Memory B cell (primary cell): ENCODE data around the gene C5AR2.
"Not testable (repeated sequence)": the region's sequence is repeated elsewhere in the genome, so short reads cannot be mapped to it uniquely, and the experiment has no call there.

Source experiments
- ATAC-seq: fragments of 150-1000 bp; cut with Tn5 transposase; 2 replicates; pipeline ENCODE4 v1.10.0; 2021; ENCODE audit warnings: low read depth, mild to moderate bottlenecking, moderate library complexity
- DNase-seq, 2 donors: peaks; one replicate each; pipeline ENCODE4 v3.0.0; 2022; ENCODE audit warnings: low spot score in 2 of 2
- H3K27ac Mint-ChIP-seq: one replicate; pipeline ENCODE4 v1.8.0; 2022; ENCODE audit warnings: mild to moderate bottlenecking, moderate library complexity, mixed read lengths
- H3K27me3 Mint-ChIP-seq: one replicate; pipeline ENCODE4 v1.8.0; 2022; ENCODE audit warnings: mixed read lengths
- H3K36me3 Mint-ChIP-seq: one replicate; pipeline ENCODE4 v1.8.0; 2022; ENCODE audit warnings: mild to moderate bottlenecking, mixed read lengths
- H3K4me1 Mint-ChIP-seq: one replicate; pipeline ENCODE4 v1.8.0; 2022; ENCODE audit warnings: mixed read lengths
- H3K4me3 Mint-ChIP-seq: one replicate; pipeline ENCODE4 v1.8.0; 2022; ENCODE audit warnings: mild to moderate bottlenecking, moderate library complexity, mixed read lengths
- H3K9me3 Mint-ChIP-seq: one replicate; pipeline ENCODE4 v1.8.0; 2022; ENCODE audit warnings: mixed read lengths

The C5AR2 gene

DNA sequence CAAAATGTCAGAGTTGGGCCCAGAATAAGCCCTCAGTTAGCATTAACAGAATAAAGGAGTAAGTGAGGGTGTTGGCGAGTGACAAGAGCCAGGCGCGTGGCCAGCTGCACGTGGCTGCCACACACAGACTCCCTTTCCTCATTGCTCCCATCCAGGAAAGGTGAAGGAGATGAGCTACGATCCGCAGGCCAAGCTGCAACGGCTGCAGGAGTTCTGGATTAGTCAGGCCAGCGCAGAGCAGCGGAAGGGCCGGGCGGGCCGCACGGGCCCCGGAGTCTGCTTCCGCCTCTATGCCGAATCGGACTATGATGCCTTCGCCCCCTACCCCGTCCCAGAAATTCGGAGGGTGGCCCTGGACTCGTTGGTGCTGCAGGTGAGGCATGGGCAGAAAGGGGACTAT lies 30.3 kb downstream of the C5AR2 start:
- no peaks in the 10 kb centered on the region for H3K4me1 Mint-ChIP-seq
- no peaks in the 10 kb centered on the region for H3K9me3 Mint-ChIP-seq
- DNase-seq (no peak), ATAC-seq (no peak)
- no peak overlapping the region for H3K4me3 Mint-ChIP-seq
- no peak overlapping the region for H3K27ac Mint-ChIP-seq
- no peaks in the 10 kb centered on the region for H3K27me3 Mint-ChIP-seq
- H3K36me3 Mint-ChIP-seq: peaks cover 39% of the 10 kb centered on the region

DNA sequence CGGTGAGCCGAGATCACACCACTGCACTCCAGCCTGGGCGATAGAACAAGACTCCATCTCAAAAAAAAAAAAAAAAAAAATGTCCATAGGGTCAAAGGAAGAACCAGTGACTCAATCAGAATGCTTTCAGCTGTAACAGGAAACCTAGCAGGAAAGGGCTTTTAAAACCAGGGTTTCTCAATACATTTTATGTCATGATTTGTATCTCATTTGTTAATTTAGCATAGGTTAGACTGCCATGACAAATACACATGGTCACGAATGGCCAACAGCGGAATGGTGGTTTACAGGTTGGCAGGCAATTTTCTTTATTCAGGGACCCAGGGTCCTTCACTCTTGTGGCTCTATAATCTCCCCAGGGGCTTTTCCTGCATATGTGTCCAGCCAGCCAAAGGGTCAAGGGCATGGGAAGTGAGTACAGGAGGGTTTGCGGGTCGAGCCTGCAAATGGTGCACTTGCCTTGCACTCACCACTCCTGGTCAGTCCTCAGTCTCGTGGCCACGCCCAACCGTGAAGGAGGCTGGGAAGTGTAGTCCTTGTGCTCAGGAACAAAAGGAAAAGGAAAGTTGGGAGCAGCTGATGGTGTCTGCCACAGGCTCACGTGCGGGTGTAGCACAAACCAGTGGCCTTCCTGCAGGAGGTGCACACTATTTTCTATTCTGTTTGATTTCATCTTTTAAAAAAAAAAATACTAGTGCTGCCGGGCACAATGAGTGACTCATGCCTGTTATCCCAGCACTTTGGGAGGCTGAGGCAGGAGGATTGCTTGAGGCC lies 32.0 kb downstream of the C5AR2 start:
- no peak for ATAC-seq
- H3K4me3 Mint-ChIP-seq: no peak overlapping the region
- H3K27me3 Mint-ChIP-seq: no peaks in the 10 kb centered on the region
- H3K36me3 Mint-ChIP-seq: peaks cover 34% of the 10 kb centered on the region
- H3K9me3 Mint-ChIP-seq: no peaks in the 10 kb centered on the region
- H3K27ac Mint-ChIP-seq: no peak overlapping the region
- DNase-seq: no peak
- no peaks in the 10 kb centered on the region for H3K4me1 Mint-ChIP-seq

DNA sequence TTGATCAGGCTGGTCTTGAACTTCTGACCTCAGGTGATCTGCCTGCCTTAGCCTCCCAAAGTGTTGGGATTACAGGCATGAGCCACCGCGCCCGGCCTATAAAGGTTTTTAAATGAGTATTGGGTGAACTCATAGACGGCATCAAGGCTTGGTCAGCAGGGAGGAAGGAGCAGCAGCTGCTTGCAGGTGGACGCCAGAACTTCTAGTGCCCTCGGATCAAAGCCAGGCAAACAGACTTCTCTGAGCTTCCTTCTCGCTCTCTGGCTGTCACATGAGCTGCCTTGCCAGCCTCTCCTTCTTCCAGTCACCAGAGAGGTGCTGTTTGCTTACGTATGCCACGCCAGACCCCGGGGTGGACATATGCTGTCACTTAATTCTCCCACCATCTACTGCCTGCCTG lies 33.5 kb downstream of the C5AR2 start:
- ATAC-seq, H3K27me3 Mint-ChIP-seq, H3K27ac Mint-ChIP-seq, DNase-seq, H3K4me3 Mint-ChIP-seq, H3K4me1 Mint-ChIP-seq, H3K9me3 Mint-ChIP-seq: not testable (repeated sequence)
- H3K36me3 Mint-ChIP-seq: peaks cover 38% of the 10 kb centered on the region

DNA sequence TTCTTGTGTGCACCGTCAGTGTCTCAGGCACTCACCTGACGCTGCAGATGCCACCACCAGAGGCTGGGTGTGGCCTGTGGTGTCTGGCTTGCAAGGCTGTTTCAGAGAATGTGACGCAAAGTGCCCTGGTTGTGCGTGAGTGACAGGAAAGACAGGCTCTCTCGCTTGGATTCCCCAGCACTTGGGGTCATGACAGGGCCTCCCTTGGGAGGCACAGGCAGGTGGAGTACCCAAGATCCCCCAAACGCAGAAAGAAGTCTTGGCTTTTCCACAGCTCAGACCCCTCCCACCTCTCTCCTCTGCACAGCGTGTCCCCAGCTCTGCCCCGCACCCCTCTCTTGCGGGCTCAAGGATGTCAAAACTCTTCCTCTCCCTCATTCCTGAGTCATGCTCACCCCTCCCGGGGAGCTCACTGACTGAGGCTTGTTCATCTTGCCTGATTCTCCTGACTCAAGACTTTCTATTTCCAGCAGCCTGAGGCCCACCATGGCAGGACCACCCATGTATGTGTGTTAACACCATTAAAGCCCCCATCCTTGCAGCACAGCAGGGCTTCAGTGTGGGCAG lies 38.2 kb downstream of the C5AR2 start:
- ATAC-seq: no peak
- H3K36me3 Mint-ChIP-seq: peaks cover 26% of the 10 kb centered on the region
- H3K9me3 Mint-ChIP-seq: no peaks in the 10 kb centered on the region
- no peak for DNase-seq
- no peak overlapping the region for H3K27ac Mint-ChIP-seq
- H3K4me1 Mint-ChIP-seq: no peaks in the 10 kb centered on the region
- no peak overlapping the region for H3K4me3 Mint-ChIP-seq
- H3K27me3 Mint-ChIP-seq: no peaks in the 10 kb centered on the region

DNA sequence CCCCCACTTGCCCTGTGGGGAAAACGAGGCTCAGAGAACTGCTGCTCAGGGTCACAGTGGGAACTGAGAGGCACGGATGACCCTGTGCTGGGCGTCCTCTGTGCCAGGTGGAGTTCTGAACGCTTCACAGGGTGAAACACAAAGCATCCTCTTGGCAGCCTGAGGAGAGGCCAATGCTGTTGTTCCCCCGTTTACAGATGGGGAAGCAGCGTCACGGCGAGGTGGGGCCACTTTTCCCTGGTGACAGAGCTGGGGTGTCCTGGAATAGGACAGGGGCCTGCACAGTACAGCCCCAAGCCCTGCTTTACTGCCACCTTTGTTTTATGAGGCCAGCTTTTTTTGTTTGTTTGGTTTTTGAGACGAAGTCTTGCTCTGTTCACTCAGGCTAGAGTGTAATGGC lies 39.3 kb downstream of the C5AR2 start:
- ATAC-seq: no peak
- no peak for DNase-seq
- H3K27ac Mint-ChIP-seq: no peak overlapping the region
- H3K4me1 Mint-ChIP-seq: no peaks in the 10 kb centered on the region
- H3K9me3 Mint-ChIP-seq: no peaks in the 10 kb centered on the region
- no peaks in the 10 kb centered on the region for H3K27me3 Mint-ChIP-seq
- H3K36me3 Mint-ChIP-seq: peaks cover 26% of the 10 kb centered on the region
- no peak overlapping the region for H3K4me3 Mint-ChIP-seq

DNA sequence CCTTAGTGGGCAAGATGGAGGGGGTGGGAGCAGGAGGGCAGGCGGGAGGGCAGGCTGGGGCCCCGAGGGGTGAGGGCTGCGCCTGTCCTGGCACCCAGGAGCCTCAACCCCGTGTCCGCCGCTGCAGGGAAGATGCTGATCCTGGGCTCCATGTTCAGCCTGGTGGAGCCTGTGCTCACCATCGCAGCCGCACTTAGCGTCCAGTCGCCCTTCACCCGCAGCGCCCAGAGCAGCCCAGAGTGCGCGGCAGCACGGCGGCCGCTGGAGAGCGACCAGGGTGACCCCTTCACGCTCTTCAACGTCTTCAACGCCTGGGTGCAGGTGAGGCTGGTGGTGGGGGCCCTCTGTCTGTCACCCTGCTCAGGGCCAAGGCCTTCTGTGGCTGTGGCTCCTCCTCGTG lies 40.6 kb downstream of the C5AR2 start:
- no peak overlapping the region for H3K4me3 Mint-ChIP-seq
- H3K9me3 Mint-ChIP-seq: no peaks in the 10 kb centered on the region
- DNase-seq (no peak), ATAC-seq (no peak)
- H3K27me3 Mint-ChIP-seq: no peaks in the 10 kb centered on the region
- no peak overlapping the region for H3K27ac Mint-ChIP-seq
- H3K36me3 Mint-ChIP-seq: peaks cover 23% of the 10 kb centered on the region
- no peaks in the 10 kb centered on the region for H3K4me1 Mint-ChIP-seq

DNA sequence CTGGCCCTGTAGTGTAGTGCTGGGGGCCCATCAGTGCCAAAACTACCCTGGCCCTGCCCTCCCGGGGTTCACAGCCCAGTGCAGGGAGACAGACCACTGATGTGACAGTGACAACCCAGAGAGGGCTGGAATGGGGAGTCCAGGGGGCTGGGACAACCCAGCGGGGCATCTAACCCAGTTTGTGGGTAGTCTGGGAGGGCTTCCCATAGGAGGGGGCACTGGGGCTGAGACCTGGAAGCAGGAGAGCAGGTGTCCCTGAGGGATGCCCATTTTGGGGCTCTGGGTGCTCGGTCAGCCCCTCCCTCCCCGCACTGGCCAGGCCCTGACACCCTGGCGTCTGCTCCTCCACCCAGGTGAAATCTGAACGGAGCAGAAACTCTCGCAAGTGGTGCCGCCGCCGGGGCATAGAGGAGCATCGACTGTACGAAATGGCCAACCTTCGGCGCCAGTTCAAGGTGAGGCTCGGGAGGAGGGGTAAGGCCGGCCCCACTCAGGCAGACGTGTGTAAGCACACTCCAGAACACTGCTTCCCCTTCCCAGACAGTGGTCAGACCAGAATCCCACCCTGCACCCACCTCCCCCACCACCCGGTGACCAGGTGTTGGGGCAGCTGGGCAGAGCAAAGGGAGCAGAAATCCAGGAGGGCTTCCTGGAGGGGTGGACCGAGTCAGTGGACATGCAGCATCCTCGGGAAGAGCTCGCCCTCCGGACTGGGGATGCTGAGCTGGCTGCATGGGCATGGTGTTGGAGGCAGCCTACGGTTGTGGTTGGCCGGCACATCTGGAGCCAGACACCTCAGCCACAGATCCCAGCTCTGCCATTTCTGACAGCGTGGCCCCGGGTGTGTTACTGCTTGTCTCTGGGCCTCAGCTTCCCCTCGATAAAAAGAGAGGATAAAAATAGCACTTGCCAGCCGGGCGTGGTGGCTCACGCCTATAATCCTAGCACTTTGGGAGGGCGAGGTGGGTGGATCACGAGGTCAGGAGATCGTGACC lies 41.6 kb downstream of the C5AR2 start:
- DNase-seq: no peak
- Mint-ChIP-seq H3K9me3 (no peaks in the 10 kb centered on the region), H3K27me3 (no peaks in the 10 kb centered on the region), H3K4me3 (no peak overlapping the region), H3K36me3 (peaks cover 22% of the 10 kb centered on the region), H3K4me1 (no peaks in the 10 kb centered on the region), H3K27ac (no peak overlapping the region)
- ATAC-seq: no peak

DNA sequence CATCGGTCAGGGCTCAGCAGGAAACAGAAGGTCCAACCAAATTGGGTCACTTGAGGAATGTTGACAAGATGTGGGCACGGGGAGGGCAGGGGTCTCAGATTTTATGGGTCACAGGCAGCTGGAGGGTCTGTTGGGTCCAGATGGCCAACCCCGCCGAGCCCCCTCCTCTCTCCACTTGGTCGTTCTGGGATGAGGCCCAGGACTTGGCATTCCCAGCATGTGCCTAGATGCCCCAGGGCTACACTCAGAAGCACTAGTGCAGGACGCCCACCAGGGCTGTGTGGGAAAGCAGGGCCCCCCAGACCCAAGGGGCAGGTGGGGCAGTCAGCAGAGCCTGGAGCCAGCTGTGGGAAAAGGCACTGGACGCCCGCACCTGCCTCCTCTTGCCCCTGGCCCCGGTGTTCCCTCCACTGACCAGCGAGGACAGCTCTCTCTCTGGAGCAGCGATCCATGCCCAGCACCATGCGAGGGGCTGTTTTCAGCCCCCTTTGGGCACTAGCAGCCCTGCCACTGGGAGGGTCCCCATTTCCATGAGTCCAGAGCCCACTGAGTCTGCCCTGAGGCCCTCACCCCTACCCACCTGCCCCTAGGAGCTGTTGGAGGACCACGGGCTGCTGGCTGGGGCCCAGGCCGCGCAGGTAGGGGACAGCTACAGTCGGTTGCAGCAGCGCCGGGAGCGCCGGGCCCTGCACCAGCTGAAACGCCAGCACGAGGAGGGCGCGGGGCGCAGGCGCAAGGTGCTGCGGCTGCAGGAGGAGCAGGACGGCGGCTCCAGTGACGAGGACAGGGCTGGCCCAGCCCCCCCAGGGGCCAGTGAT lies 43.1 kb downstream of the C5AR2 start:
- peaks cover 23% of the 10 kb centered on the region for H3K36me3 Mint-ChIP-seq

DNA sequence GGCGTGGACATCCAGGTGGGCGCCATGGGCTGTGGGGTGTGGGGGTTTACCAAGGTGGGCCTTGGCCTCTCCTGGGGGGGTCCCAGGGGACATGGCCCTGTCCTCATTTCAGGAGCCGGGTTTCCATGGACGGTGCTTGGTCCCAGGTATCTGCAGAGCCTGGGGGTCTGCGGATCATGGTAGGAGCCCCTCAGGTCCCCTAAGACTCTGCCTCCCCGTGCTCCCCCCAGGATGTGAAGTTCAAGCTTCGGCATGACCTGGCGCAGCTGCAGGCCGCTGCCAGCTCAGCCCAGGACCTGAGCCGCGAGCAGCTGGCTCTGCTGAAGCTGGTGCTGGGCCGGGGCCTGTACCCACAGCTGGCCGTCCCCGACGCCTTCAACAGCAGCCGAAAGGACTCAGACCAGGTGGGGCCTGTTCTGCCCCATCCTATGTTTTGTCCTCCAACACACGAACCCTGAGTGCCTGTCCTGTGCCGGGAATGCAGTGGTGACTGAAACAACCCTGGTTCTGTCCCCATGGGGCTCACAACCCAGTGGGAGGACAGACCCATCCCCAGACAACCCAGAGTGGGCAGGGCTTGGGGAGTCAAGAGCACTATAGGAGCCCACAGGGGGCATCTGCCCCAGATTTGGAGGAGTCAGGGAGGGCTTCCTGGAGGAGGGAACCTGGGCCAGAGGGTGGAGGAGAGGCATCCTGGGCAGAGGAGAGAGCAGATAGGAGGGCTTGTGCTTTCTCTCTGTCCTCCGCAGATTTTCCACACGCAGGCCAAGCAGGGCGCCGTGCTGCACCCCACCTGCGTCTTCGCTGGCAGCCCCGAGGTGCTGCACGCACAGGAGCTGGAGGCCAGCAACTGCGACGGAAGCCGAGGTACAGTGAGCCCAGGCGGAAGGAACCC lies 44.0 kb downstream of the C5AR2 start:
- Mint-ChIP-seq H3K4me3 (no peak overlapping the region), H3K36me3 (peaks cover 25% of the 10 kb centered on the region), H3K9me3 (no peaks in the 10 kb centered on the region), H3K27ac (no peak overlapping the region), H3K27me3 (no peaks in the 10 kb centered on the region), H3K4me1 (no peaks in the 10 kb centered on the region)
- DNase-seq (no peak), ATAC-seq (no peak)

More for the DNA sequence above, 43.1 kb downstream of the C5AR2 start:
- Mint-ChIP-seq H3K27me3 (no peaks in the 10 kb centered on the region), H3K9me3 (no peaks in the 10 kb centered on the region), H3K27ac (no peak overlapping the region), H3K4me1 (no peaks in the 10 kb centered on the region), H3K4me3 (no peak overlapping the region)
- ATAC-seq (no peak), DNase-seq (no peak)

DNA sequence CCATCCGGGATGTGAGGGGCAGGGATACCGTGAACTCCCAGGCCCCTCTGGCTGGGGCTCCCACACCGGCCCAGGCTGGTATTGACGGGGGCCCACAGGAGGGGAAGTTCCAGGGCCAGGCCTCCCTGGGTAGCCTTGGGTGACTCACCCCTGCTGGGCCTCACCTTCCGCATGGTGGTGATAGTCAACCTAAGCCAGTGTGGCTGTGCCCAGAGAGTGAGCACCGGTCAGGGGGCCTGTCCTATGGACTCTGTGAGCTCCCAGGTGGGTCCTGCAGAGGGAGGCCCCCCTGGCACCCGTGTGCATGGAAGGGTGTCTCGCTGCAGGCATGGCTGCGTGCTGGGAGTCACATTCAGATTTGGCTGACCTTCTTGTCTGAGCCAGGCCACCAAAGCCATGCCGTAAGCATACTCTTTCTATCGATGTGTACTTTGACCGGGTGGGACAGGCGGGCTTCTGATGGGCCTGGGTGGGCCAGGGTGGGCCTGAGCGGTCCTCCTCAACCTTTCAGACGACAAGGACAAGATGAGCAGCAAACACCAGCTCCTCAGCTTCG lies 44.7 kb downstream of the C5AR2 start:
- Mint-ChIP-seq H3K27ac (no peak overlapping the region), H3K4me1 (peaks cover 4% of the 10 kb centered on the region), H3K4me3 (no peak overlapping the region), H3K36me3 (peaks cover 31% of the 10 kb centered on the region), H3K9me3 (peaks cover 3% of the 10 kb centered on the region), H3K27me3 (no peaks in the 10 kb centered on the region)
- ATAC-seq (no peak), DNase-seq (no peak)

DNA sequence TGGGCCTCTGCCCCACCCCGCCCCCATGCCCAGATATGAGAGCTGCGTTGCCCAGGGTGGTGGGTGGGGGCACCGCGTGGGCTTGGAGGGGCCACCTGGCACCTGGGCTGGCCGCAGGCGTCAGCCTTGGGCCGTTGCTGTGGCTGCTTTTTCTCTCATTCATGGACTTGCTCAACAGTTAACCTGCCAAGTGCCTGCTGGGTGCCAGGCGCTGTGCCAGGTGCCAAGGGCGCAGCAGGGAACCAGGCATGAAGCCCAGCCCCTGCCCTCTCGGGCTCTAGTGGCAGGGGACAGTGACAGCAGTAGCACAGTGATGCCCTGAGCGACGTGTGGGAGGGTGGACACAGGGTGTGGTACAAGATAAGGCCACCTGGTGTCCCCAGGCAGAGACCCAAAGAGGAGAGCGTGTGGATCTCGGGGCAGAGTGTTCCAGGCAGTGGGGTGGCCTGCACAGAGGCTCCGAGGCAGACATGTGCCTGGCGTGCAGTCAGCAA lies 45.3 kb downstream of the C5AR2 start:
- no peak overlapping the region for H3K27ac Mint-ChIP-seq
- no peak for DNase-seq
- H3K36me3 Mint-ChIP-seq: peaks cover 30% of the 10 kb centered on the region
- no peak overlapping the region for H3K4me3 Mint-ChIP-seq
- peaks cover 3% of the 10 kb centered on the region for H3K9me3 Mint-ChIP-seq
- no peak for ATAC-seq
- H3K4me1 Mint-ChIP-seq: peaks cover 9% of the 10 kb centered on the region
- no peaks in the 10 kb centered on the region for H3K27me3 Mint-ChIP-seq

DNA sequence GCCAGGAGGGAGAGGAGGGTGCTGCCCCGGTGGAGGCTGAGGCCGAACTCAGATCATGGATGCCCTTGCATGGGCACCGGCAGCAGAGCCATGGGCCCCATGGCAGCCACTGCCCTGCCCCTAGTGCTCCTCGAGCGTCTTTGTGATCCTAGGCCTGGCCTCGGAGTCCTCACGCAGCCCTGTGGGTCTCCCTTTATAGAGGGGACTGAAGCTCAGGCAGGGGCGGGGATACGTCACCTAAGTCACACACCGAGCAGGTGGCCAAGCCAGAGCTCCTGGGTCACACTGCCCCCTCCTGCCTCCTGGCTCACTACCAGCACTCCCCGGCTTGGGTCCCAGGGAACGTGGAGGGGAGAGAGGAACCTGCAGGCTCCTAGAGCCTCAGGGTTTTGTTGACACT lies 45.8 kb downstream of the C5AR2 start:
- ATAC-seq: no peak
- no peak overlapping the region for H3K27ac Mint-ChIP-seq
- H3K27me3 Mint-ChIP-seq: no peaks in the 10 kb centered on the region
- H3K36me3 Mint-ChIP-seq: peaks cover 29% of the 10 kb centered on the region
- no peak for DNase-seq
- no peak overlapping the region for H3K4me3 Mint-ChIP-seq
- H3K9me3 Mint-ChIP-seq: peaks cover 3% of the 10 kb centered on the region
- H3K4me1 Mint-ChIP-seq: peaks cover 10% of the 10 kb centered on the region
